H1 (cell line): ENCODE data around the gene KRT14. TPM values are rescaled to one million over a fixed set of nuclear protein-coding genes. Genes with fewer than 3 reads are reported as not detected.

Source experiments
- CTCF ChIA-PET: fragments of 300-600 bp; sonication (Branson Sonifier 250); formaldehyde crosslinking; loops from one replicate; lab custom pipeline; 2021; ENCODE audit not compliant: partially characterized antibody; lab: Charles Lee
- POLR2A ChIA-PET: fragments of 300-600 bp; sonication (Branson Sonifier 250); formaldehyde crosslinking; loops from one replicate; lab custom pipeline; 2021; ENCODE audit warnings: inconsistent platforms; ENCODE audit not compliant: partially characterized antibody; lab: Charles Lee
- DNase-seq, 2 experiments: peaks; one replicate each; pipeline versions ENCODE4 v3.0.0 to v3.0.0-alpha.2; 2010 to 2022; ENCODE audit warnings: low spot score in 2 of 2, low read depth in 1 of 2, mixed read lengths in 1 of 2
- FAIRE-seq: peaks from 2 replicates; lab custom pipeline; 2011; peaks lifted over from hg19 to GRCh38; lab: Jason Lieb, UNC
- H2AFZ ChIP-seq: 2 replicates; pipeline ENCODE4 v1.8.1; 2012; ENCODE audit warnings: low read length, inconsistent platforms
- H2AK5ac ChIP-seq: 2 replicates; pipeline ENCODE4 v1.6.1; 2013; ENCODE audit warnings: low read depth, low read length
- H2BK120ac ChIP-seq: replicated peaks from 2 replicates; pipeline ENCODE3; 2013; ENCODE audit warnings: low read depth, low read length, inconsistent platforms
- H2BK12ac ChIP-seq: 2 replicates; pipeline ENCODE4 v1.6.1; 2013; ENCODE audit warnings: low read depth, low read length
- H2BK15ac ChIP-seq: 2 replicates; pipeline ENCODE4 v1.6.1; 2013; ENCODE audit warnings: low read length
- H2BK20ac ChIP-seq: 2 replicates; pipeline ENCODE4 v1.6.1; 2013; ENCODE audit warnings: low read length
- H2BK5ac ChIP-seq: 2 replicates; pipeline ENCODE4 v1.6.1; 2013; ENCODE audit warnings: low read depth, low read length
- H3K14ac ChIP-seq: 2 replicates; pipeline ENCODE4 v1.6.1; 2013; ENCODE audit warnings: inconsistent platforms; ENCODE audit not compliant: insufficient read length
- H3K18ac ChIP-seq: 2 replicates; pipeline ENCODE4 v1.6.1; 2013; ENCODE audit warnings: low read length; ENCODE audit errors: extremely low read depth
- H3K23ac ChIP-seq: 2 replicates; pipeline ENCODE4 v1.6.1; 2013; ENCODE audit warnings: inconsistent platforms; ENCODE audit not compliant: insufficient read length
- H3K23me2 ChIP-seq: 2 replicates; pipeline ENCODE4 v1.6.1; 2013; ENCODE audit warnings: low read depth, low read length
- H3K27ac ChIP-seq: 2 replicates; pipeline ENCODE4 v1.6.1; 2011; ENCODE audit warnings: low read depth, low read length, inconsistent platforms
- H3K27me3 ChIP-seq, 4 experiments: replicated peaks in 1 of 4; 1 replicate in 1 of 4; 2 replicates in 3 of 4; pipeline versions ENCODE4 v1.6.1 to v1.8.1; 2011 to 2013; ENCODE audit warnings: low read length in 3 of 4, mild to moderate bottlenecking in 3 of 4, inconsistent platforms in 2 of 4, mixed read lengths in 2 of 4, moderate library complexity in 1 of 4; ENCODE audit not compliant: control insufficient read depth in 3 of 4, insufficient read depth in 3 of 4; ENCODE audit errors: extremely low read depth in 1 of 4
- H3K36me3 ChIP-seq, 4 experiments: 2 replicates each; pipeline versions ENCODE4 v1.6.1 to v1.8.1; 2011 to 2013; ENCODE audit warnings: mild to moderate bottlenecking in 4 of 4, low read length in 3 of 4, moderate library complexity in 2 of 4, control low read depth in 1 of 4, inconsistent platforms in 1 of 4; ENCODE audit not compliant: insufficient read depth in 4 of 4, control insufficient read depth in 2 of 4
- H3K4ac ChIP-seq: replicated peaks from 2 replicates; pipeline ENCODE3; 2013; ENCODE audit warnings: low read length, low read depth, mixed read lengths, inconsistent platforms; ENCODE audit not compliant: insufficient read length
- H3K4me1 ChIP-seq, 4 experiments: replicated peaks in 1 of 4; 1 replicate in 1 of 4; 2 replicates in 3 of 4; pipeline versions ENCODE4 v1.6.1 to v1.8.1; 2011 to 2013; ENCODE audit warnings: low read length in 3 of 4, inconsistent platforms in 2 of 4, mixed read lengths in 1 of 4; ENCODE audit not compliant: insufficient read depth in 4 of 4, control insufficient read depth in 3 of 4
- H3K4me2 ChIP-seq, 2 experiments: 2 replicates each; pipeline versions ENCODE4 v1.6.1 to v1.8.1; 2011 to 2013; ENCODE audit warnings: low read depth in 2 of 2, low read length in 2 of 2, control low read depth in 1 of 2, inconsistent platforms in 1 of 2, mild to moderate bottlenecking in 1 of 2; ENCODE audit not compliant: insufficient read depth in 1 of 2
- H3K4me3 ChIP-seq, 4 experiments: fragments of 200-600, 300-600 bp in 1 of 4; sonication (generic), shearing (Covaris generic), sonication (Bioruptor Twin) in 1 of 4; 2 replicates each; pipeline versions ENCODE4 v1.5.1 to v1.8.1; 2011 to 2016; ENCODE audit warnings: low read length in 4 of 4, low read depth in 3 of 4, control low read depth in 2 of 4, inconsistent platforms in 2 of 4, mild to moderate bottlenecking in 2 of 4, mixed read lengths in 1 of 4, moderate library complexity in 1 of 4; ENCODE audit not compliant: insufficient read depth in 2 of 4; ENCODE audit errors: extremely low read depth in 1 of 4
- H3K56ac ChIP-seq: replicated peaks from 2 replicates; pipeline ENCODE3; 2013; ENCODE audit warnings: low read depth, mild to moderate bottlenecking, mixed read lengths, low read length, inconsistent platforms; ENCODE audit not compliant: insufficient read length
- H3K79me1 ChIP-seq: 2 replicates; pipeline ENCODE4 v1.6.1; 2013; ENCODE audit warnings: low read depth, low read length, control low read depth
- H3K79me2 ChIP-seq, 2 experiments: 2 replicates each; pipeline versions ENCODE4 v1.6.1 to v1.8.1; 2012 to 2013; ENCODE audit warnings: low read length in 2 of 2, mild to moderate bottlenecking in 2 of 2, inconsistent platforms in 1 of 2; ENCODE audit not compliant: insufficient read depth in 2 of 2, control insufficient read depth in 1 of 2
- H3K9ac ChIP-seq, 4 experiments: replicated peaks in 1 of 4; 1 replicate in 1 of 4; 2 replicates in 3 of 4; pipeline versions ENCODE4 v1.6.1 to v1.8.1; 2011 to 2013; ENCODE audit warnings: low read depth in 3 of 4, low read length in 3 of 4, control low read depth in 2 of 4, mild to moderate bottlenecking in 2 of 4, moderate library complexity in 2 of 4, inconsistent platforms in 1 of 4; ENCODE audit errors: extremely low read depth in 1 of 4
- H3K9me3 ChIP-seq, 2 experiments: 2 replicates each; pipeline versions ENCODE4 v1.6.1 to v1.8.1; 2012 to 2013; ENCODE audit warnings: mild to moderate bottlenecking in 2 of 2, moderate library complexity in 2 of 2, control low read depth in 1 of 2, inconsistent platforms in 1 of 2, low read depth in 1 of 2, low read length in 1 of 2, mixed read lengths in 1 of 2; ENCODE audit not compliant: insufficient read depth in 2 of 2
- H4K20me1 ChIP-seq, 2 experiments: replicated peaks in 1 of 2; 2 replicates each; pipeline versions ENCODE3 to v1.8.1; 2011 to 2013; ENCODE audit warnings: inconsistent platforms in 2 of 2, low read length in 2 of 2, mild to moderate bottlenecking in 1 of 2; ENCODE audit not compliant: insufficient read depth in 2 of 2, control insufficient read depth in 1 of 2
- H4K5ac ChIP-seq: 2 replicates; pipeline ENCODE4 v1.6.1; 2013; ENCODE audit warnings: low read length, low read depth, mixed read lengths, inconsistent platforms; ENCODE audit not compliant: insufficient read length
- H4K8ac ChIP-seq: 2 replicates; pipeline ENCODE4 v1.8.0; 2013; ENCODE audit warnings: mild to moderate bottlenecking, moderate library complexity, low read length, inconsistent platforms; ENCODE audit not compliant: insufficient read depth; ENCODE audit errors: extremely low read depth
- H4K91ac ChIP-seq: replicated peaks from 2 replicates; pipeline ENCODE3; 2013; ENCODE audit warnings: low read length, mixed read lengths, inconsistent platforms; ENCODE audit not compliant: insufficient read length
- ASH2L ChIP-seq: fragments of 200-600, 300-600 bp; sonication (generic); IDR thresholded peaks from one replicate; pipeline ENCODE4 v1.7.1; 2017; ENCODE audit warnings: low read length
- BACH1 ChIP-seq: IDR thresholded peaks from 2 replicates; pipeline ENCODE4 v1.6.1; 2012; ENCODE audit warnings: low read length, improper control_type of control experiment
- BCL11A ChIP-seq, 2 experiments: IDR thresholded peaks; one replicate each; pipeline ENCODE4 v1.6.1; 2011; ENCODE audit warnings: low read depth in 2 of 2, low read length in 2 of 2, mild to moderate bottlenecking in 2 of 2
- NANOG ChIP-seq: IDR thresholded peaks from 2 replicates; pipeline ENCODE4 v1.6.1; 2011; ENCODE audit warnings: low read length, low read depth, mild to moderate bottlenecking, inconsistent platforms; ENCODE audit not compliant: insufficient read depth, poor library complexity, severe bottlenecking
- POLR2A ChIP-seq, 2 experiments: IDR thresholded peaks; 1 replicate in 1 of 2; 2 replicates in 1 of 2; pipeline ENCODE4 v1.6.1; 2011; ENCODE audit warnings: low read depth in 2 of 2, low read length in 2 of 2, mild to moderate bottlenecking in 2 of 2; ENCODE audit errors: control extremely low read depth in 1 of 2
- POU5F1 ChIP-seq: IDR thresholded peaks from 2 replicates; pipeline ENCODE4 v1.6.1; 2011; ENCODE audit warnings: low read depth, mild to moderate bottlenecking, low read length, moderate library complexity
- RXRA ChIP-seq: IDR thresholded peaks from 2 replicates; pipeline ENCODE4 v1.6.1; 2011; ENCODE audit warnings: low read depth, mild to moderate bottlenecking, low read length, moderate library complexity; ENCODE audit not compliant: insufficient read depth
- SP2 ChIP-seq: IDR thresholded peaks from 2 replicates; pipeline ENCODE4 v1.6.1; 2012; ENCODE audit warnings: mild to moderate bottlenecking, low read length, inconsistent platforms
- TAF7 ChIP-seq: optimal IDR thresholded peaks from 2 replicates; pipeline ENCODE3; 2011; ENCODE audit warnings: low read depth, mild to moderate bottlenecking, inconsistent platforms, low read length, moderate library complexity, borderline replicate concordance
- TBP ChIP-seq: IDR thresholded peaks from 2 replicates; pipeline ENCODE4 v1.6.1; 2011; ENCODE audit warnings: low read depth, low read length, improper control_type of control experiment
- TEAD4 ChIP-seq: IDR thresholded peaks from 2 replicates; pipeline ENCODE4 v1.6.1; 2012; ENCODE audit warnings: low read depth, low read length, inconsistent platforms, mixed read lengths
- WGBS, 2 experiments: shearing (Covaris generic) in 1 of 2; methylation state at CpG; one replicate each; pipeline versions ENCODE4 v1.1.6 to v1.1.7; 2013 to 2015; ENCODE audit warnings: low lambda C conversion rate in 2 of 2, mixed read lengths in 2 of 2, inconsistent platforms in 1 of 2, low coverage in 1 of 2, missing lambda C conversion rate in 1 of 2; ENCODE audit not compliant: insufficient replicate concordance in 2 of 2, insufficient coverage in 1 of 2, insufficient read length in 1 of 2; ENCODE audit errors: extremely low coverage in 1 of 2, missing lambda C conversion rate in 1 of 2; 5-methylcytosine and 5-hydroxymethylcytosine counted together
- polyA plus RNA-seq, 7 experiments: library from polyadenylated mRNA; depleted of rRNA in 3 of 7; stranded (reverse) in 5 of 7; unstranded in 2 of 7; fragments of >200 nt in 5 of 7; fragments of 200-250 nt in 2 of 7; gene quantifications; 1 replicate in 5 of 7; 2 replicates in 1 of 7; 4 replicates in 1 of 7; pipeline versions ENCODE4 v1.2.1 to v1.2.3, GENCODE V29; 2011 to 2013; ENCODE audit warnings: missing spikeins in 2 of 7, mixed read lengths in 2 of 7
- total RNA-seq: library from RNA; stranded (reverse); fragmentation: NEBNext Ultra II Directional; extraction: Animal tissue kit (Norgen Biotek cat#: 25700); gene quantifications from 2 replicates; pipeline ENCODE4 v1.2.1, GENCODE V29; 2021
- TF ChIP-seq, protein P1 (sequence below): IDR thresholded peaks from 2 replicates; pipeline ENCODE4 v1.6.1; 2012; ENCODE audit warnings: inconsistent platforms

The KRT14 gene
- total and polyA plus RNA-seq, 2 of the 8 experiments (the other 6 are each of a cell fraction or from before 2014, with no cell fraction given) = 0.35 TPM; not detected in 1

DNA sequence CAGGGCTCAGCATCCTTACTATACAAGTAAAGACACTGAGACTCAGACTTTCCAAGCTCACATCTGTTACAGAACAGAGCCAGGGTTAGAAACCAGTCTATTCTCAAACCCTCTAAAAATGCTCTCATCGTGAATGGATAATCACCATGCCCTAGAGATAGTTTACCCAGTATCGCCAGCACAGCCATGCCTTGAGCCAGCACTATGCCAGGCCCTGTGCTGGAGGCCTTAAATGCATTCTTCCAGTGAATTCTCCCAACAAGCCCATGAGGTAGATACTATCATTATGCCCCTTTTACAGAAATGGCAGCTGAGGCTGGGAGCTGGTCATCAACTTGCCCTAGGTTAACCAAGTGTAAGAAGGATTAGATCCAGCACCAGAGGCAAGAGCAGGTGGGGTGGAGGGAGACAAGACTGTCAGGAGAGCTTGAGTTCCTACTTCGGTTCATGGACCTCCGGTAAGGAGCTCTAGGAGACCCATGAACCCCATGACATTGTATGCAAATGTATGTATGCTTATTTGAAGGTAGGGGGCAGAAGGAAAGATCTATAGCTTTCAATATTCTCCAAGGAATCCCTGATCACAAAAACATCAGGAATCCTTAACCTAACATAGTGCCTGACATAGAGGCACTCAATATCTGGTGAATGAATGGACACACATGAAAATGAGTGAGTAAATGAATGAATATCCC lies 5.2 kb downstream of the KRT14 start:
- Histone ChIP-seq H3K4me1 (peaks cover 0 to 4% (median 2%) of the 10 kb centered on the region in 4 experiments; a peak in 3 of 7 replicates), H4K91ac (no peak overlapping the region), H3K36me3 (no peaks in the 10 kb centered on the region), H3K23ac (no peak overlapping the region), H2BK5ac (no peak overlapping the region), H3K4me3 (no peak overlapping the region), H3K27ac (no peak overlapping the region), H3K56ac (no peak overlapping the region), H2BK120ac (no peak overlapping the region), H2BK20ac (no peak overlapping the region), H2AK5ac (no peak overlapping the region), H4K20me1 (no peaks in the 10 kb centered on the region), H4K5ac (no peak overlapping the region), H3K9me3 (no peaks in the 10 kb centered on the region), H3K23me2 (no peaks in the 10 kb centered on the region), H3K9ac (no peak overlapping the region), H3K18ac (no peak overlapping the region), H3K4ac (no peak overlapping the region), H3K79me2 (no peaks in the 10 kb centered on the region), H4K8ac (no peak overlapping the region), H2BK15ac (no peak overlapping the region), H3K79me1 (no peaks in the 10 kb centered on the region), H3K27me3 (peaks cover 0 to 2% (median 0%) of the 10 kb centered on the region in 4 experiments; a peak in 1 of 7 replicates), H3K4me2 (no peak overlapping the region), H2AFZ (no peak overlapping the region), H2BK12ac (no peak overlapping the region), H3K14ac (no peak overlapping the region)
- 84% methylated on average over 4 of the region's 4 CpGs; no CpG with 5 or more reads in 1 of the 2 experiments for WGBS, 2 experiments
- DNase-seq (no peak), FAIRE-seq (no peak)
- CTCF ChIA-PET = interaction anchor here (0.6 to 5.4 kb wide), 15 partner anchors 10 to 176 kb away, joined by 3 to 46 read pairs (median 7); partner anchors contain the start of gene KRT9
- TF ChIP-seq POU5F1 (no peak), ASH2L (no peak), RXRA (no peak), TEAD4 (no peak), BCL11A (IDR thresholded peaks at IDR 0.05; ENCODE audit: low read depth in 2 of 2, low read length in 2 of 2) (no peak), TAF7 (no peak), TBP (no peak), BACH1 (no peak), NANOG (no peak), SP2 (no peak), POLR2A (IDR thresholded peaks at IDR 0.05; ENCODE audit: control extremely low read depth in 1 of 2, low read depth in 2 of 2, low read length in 2 of 2) (no peak)
- TF ChIP-seq, protein P1, sequence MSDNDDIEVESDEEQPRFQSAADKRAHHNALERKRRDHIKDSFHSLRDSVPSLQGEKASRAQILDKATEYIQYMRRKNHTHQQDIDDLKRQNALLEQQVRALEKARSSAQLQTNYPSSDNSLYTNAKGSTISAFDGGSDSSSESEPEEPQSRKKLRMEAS = no peak
- POLR2A ChIA-PET = interaction anchor here (0.9 to 1.7 kb wide), 5 partner anchors 10 to 107 kb away, joined by 3 to 5 read pairs (median 3); no protein-coding TSS in a partner anchor
